Measurements from ENCODE around the gene TMEM176A. TPM values are rescaled to one million over a fixed set of nuclear protein-coding genes. Genes with fewer than 3 reads are reported as not detected.

TMEM176A gene
- total and polyA plus RNA-seq, 3 donors from 2014 or later: 1.6 to 34.7 (median 4.2) TPM

DNA sequence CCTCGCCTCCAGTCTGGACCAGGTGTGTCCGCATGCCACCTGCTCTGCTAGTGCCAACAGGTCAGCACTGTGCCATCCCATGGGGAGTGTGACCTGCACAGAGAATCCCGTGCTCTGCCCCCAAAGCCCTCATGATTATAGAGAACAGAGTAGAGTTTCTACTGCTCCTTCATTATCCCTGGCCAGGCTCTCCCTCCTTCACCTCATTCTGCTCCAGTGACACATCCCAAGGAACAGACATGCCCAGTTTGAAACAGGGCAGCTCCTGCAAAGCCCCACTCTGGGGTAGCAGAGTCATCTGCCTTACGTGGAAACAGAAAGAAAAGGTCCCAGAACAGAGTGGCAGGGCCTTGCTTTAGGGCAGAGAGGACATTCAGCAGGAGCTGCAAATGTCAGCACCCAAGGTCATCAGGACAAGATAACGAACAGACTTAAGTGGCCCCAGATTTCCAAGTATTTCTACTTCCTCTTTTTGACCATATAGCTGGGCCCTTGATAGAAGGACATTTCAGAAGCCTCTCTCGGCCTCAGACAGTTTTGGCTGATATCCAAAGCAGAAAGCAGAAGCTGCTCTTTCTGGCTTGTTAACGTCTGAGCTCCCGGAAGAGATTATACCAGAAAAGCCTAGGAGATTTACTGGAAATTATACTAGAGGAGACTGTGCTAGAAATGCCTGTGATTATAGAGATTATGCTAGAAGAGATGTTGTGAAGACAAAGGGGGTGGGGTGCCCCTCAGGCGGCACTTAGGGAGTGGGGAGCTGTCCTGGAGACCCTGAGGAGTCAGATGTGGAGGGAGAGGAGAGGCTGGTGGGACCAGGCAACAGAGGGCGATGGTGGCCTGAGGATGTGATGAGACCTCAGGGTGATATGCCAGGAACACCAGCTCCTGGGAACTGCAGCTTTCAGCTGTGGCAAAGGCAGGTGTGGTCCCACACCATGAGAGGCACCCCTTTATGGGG lies 13.0 kb upstream of the TMEM176A start:
- intact Hi-C loops (cut with DNase I; ENCODE audit: low total_unique reads): no loop called here
- TF ChIP-seq POLR2A (IDR thresholded peaks at IDR 0.05) (no peak), CTCF (IDR thresholded peaks at IDR 0.05) (no peak)
- H3K27me3 ChIP-seq: no peaks in the 10 kb centered on the region
- DNase-seq: peak; percentile 36
- H3K9me3 ChIP-seq: no peaks in the 10 kb centered on the region
- 47 to 51% methylated on average over 10 of the region's 10 CpGs for WGBS, 2 donors
- peak overlapping the region; percentile 25 to 26 for H3K27ac ChIP-seq
- H3K4me3 ChIP-seq: no peak overlapping the region
- no peaks in the 10 kb centered on the region for H3K36me3 ChIP-seq (ENCODE audit: low read depth, missing control alignments)
- H3K4me1 ChIP-seq: peaks cover 20% of the 10 kb centered on the region

- intact Hi-C loops (cut with DNase I; ENCODE audit: low total_unique reads): no loop called here
- no peaks in the 10 kb centered on the region for H3K9me3 ChIP-seq
- peaks cover 20% of the 10 kb centered on the region for H3K4me1 ChIP-seq
- H3K36me3 ChIP-seq (ENCODE audit: low read depth, missing control alignments): no peaks in the 10 kb centered on the region
- DNase-seq: peak; percentile 46
- 64 to 68% methylated on average over 9 of the region's 9 CpGs for WGBS, 2 donors
- H3K27me3 ChIP-seq: no peaks in the 10 kb centered on the region
- TF ChIP-seq POLR2A (IDR thresholded peaks at IDR 0.05) (no peak), CTCF (IDR thresholded peaks at IDR 0.05) (no peak)
- H3K27ac ChIP-seq: peak overlapping the region in 1 of 2 donors; percentile 25
- no peak overlapping the region for H3K4me3 ChIP-seq
Observed at GRCh38 chr7:150788474-150789269, 11.9 kb upstream of the TMEM176A start.

GRCh38 chr7:150790416-150791075 lies 10.0 kb upstream of the TMEM176A start:
- DNase-seq: no peak
- Histone ChIP-seq H3K4me1 (peaks cover 10% of the 10 kb centered on the region), H3K4me3 (no peak overlapping the region), H3K27me3 (no peaks in the 10 kb centered on the region), H3K36me3 (ENCODE audit: low read depth, missing control alignments) (no peaks in the 10 kb centered on the region), H3K9me3 (no peaks in the 10 kb centered on the region), H3K27ac (no peak overlapping the region)
- TF ChIP-seq POLR2A (IDR thresholded peaks at IDR 0.05): no peak
- no peak for TF ChIP-seq CTCF (IDR thresholded peaks at IDR 0.05)
- intact Hi-C loops (cut with DNase I; ENCODE audit: low total_unique reads): no loop called here
- WGBS, 2 donors: 86 to 89% methylated on average over 8 to 9 of the region's 9 CpGs

DNA sequence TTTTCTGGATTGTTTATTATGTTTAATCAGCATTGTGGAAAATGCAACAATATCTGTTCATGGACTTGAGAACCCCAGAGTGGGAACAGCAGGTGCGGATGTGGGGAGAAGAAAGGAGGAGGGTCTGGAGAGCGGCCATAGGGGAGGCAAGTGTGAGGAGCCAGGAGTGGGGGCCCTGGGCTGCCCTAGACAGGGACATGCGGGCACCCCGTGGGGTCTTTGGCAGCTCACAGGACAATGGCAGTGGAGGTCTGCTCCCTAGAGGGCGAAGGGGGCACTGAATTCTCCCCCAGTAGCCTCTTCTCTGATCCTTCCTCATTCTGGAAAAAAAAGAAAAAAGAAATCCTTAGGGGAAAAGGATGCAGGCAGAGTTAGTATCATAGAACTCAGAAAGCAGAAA lies 9.3 kb upstream of the TMEM176A start:
- Histone ChIP-seq H3K4me3 (no peak overlapping the region), H3K4me1 (peaks cover 10% of the 10 kb centered on the region), H3K36me3 (ENCODE audit: low read depth, missing control alignments) (no peaks in the 10 kb centered on the region), H3K27ac (no peak overlapping the region), H3K27me3 (no peaks in the 10 kb centered on the region), H3K9me3 (no peaks in the 10 kb centered on the region)
- intact Hi-C loops (cut with DNase I; ENCODE audit: low total_unique reads): no loop called here
- TF ChIP-seq POLR2A (IDR thresholded peaks at IDR 0.05): no peak
- TF ChIP-seq CTCF (IDR thresholded peaks at IDR 0.05): no peak
- 65 to 87% methylated on average over 5 of the region's 5 CpGs for WGBS, 2 donors
- no peak for DNase-seq
